Activated T-cell treated with anti-CD3 and anti-CD28 coated beads, Interleukin-2, amount 50 U/mL, for 72 hours (primary cell): ENCODE measurements around the gene RNF2. TPM values are rescaled to one million over a fixed set of nuclear protein-coding genes. Genes with fewer than 3 reads are reported as not detected.
"Not testable (repeated sequence)": the region's sequence is repeated elsewhere in the genome, so short reads cannot be mapped to it uniquely, and the experiment has no call there.

Experiments used
- ATAC-seq, 2 donors: fragments of 150-1000 bp; cut with Tn5 transposase; replicated peaks in 1 of 2; 2 replicates each; pipeline ENCODE4 v1.10.0; 2021; ENCODE audit warnings: moderate library complexity in 2 of 2, mild to moderate bottlenecking in 1 of 2
- DNase-seq, 2 donors: peaks; one replicate each; pipeline ENCODE4 v3.0.0; 2021 to 2022; ENCODE audit warnings: mixed read lengths in 1 of 2
- H3K27ac Mint-ChIP-seq: one replicate; pipeline ENCODE4 v1.8.0; 2022; ENCODE audit warnings: mild to moderate bottlenecking, moderate library complexity, mixed read lengths
- H3K27me3 Mint-ChIP-seq: one replicate; pipeline ENCODE4 v1.8.0; 2022; ENCODE audit warnings: low read depth, mixed read lengths
- H3K36me3 Mint-ChIP-seq, 2 donors: one replicate each; pipeline ENCODE4 v1.8.0; 2022; ENCODE audit warnings: mixed read lengths in 2 of 2, mild to moderate bottlenecking in 1 of 2; ENCODE audit not compliant: insufficient read depth in 2 of 2
- H3K4me1 Mint-ChIP-seq: one replicate; pipeline ENCODE4 v1.8.0; 2022; ENCODE audit warnings: low read depth, mixed read lengths
- H3K4me3 Mint-ChIP-seq, 2 donors: one replicate each; pipeline ENCODE4 v1.8.0; 2022; ENCODE audit warnings: mild to moderate bottlenecking in 2 of 2, mixed read lengths in 2 of 2, moderate library complexity in 2 of 2
- H3K9me3 Mint-ChIP-seq, 2 donors: one replicate each; pipeline ENCODE4 v1.8.0; 2022; ENCODE audit warnings: mixed read lengths in 2 of 2
- total RNA-seq, 2 donors: library from RNA; stranded (reverse); gene quantifications; one replicate each; pipeline ENCODE4 v1.2.3, GENCODE V29; 2022

RNF2 gene
- total RNA-seq, 2 donors from 2014 or later = 20.9 to 23.2 TPM

- H3K4me3 Mint-ChIP-seq = no peak overlapping the region
- H3K9me3 Mint-ChIP-seq = no peaks in the 10 kb centered on the region
- H3K36me3 Mint-ChIP-seq = peaks cover 0 to 3% of the 10 kb centered on the region in 2 donors
- H3K4me1 Mint-ChIP-seq = peaks cover 53% of the 10 kb centered on the region
- ATAC-seq (no peak), DNase-seq (no peak)
- no peaks in the 10 kb centered on the region for H3K27me3 Mint-ChIP-seq
- H3K27ac Mint-ChIP-seq = no peak overlapping the region
Measured at GRCh38 chr1:185058876-185059275, 13.5 kb downstream of the RNF2 start.

- no peaks in the 10 kb centered on the region for H3K27me3 Mint-ChIP-seq
- H3K36me3 Mint-ChIP-seq = peaks cover 3% of the 10 kb centered on the region in 2 donors
- peak overlapping the region; percentile 43 for H3K27ac Mint-ChIP-seq
- DNase-seq (no peak), ATAC-seq (peak in 1 of 2 donors; percentile 26)
- H3K9me3 Mint-ChIP-seq = peaks cover 0 to 3% of the 10 kb centered on the region in 2 donors
- peak overlapping the region in 1 of 2 donors; percentile 44 for H3K4me3 Mint-ChIP-seq
- H3K4me1 Mint-ChIP-seq = peaks cover 53% of the 10 kb centered on the region
Measured at GRCh38 chr1:185059950-185060571, 14.7 kb downstream of the RNF2 start.

- Mint-ChIP-seq H3K27me3 (no peaks in the 10 kb centered on the region), H3K4me3 (peak overlapping the region; percentile 21 to 72), H3K36me3 (peaks cover 3% of the 10 kb centered on the region in 2 donors), H3K9me3 (peaks cover 0 to 3% of the 10 kb centered on the region in 2 donors), H3K27ac (peak overlapping the region; percentile 78), H3K4me1 (peaks cover 56% of the 10 kb centered on the region)
- DNase-seq (no peak), ATAC-seq (peak in 1 of 2 donors; percentile 52)
Measured at GRCh38 chr1:185062710-185063370, 17.5 kb downstream of the RNF2 start.

- Mint-ChIP-seq H3K27me3 (no peaks in the 10 kb centered on the region), H3K36me3 (peaks cover 3% of the 10 kb centered on the region in 2 donors), H3K27ac (no peak overlapping the region), H3K9me3 (peaks cover 0 to 3% of the 10 kb centered on the region in 2 donors), H3K4me1 (peaks cover 49% of the 10 kb centered on the region), H3K4me3 (no peak overlapping the region)
- DNase-seq (no peak), ATAC-seq (no peak)
Measured at GRCh38 chr1:185063719-185064118, 18.4 kb downstream of the RNF2 start.

- not testable (repeated sequence) for ATAC-seq, H3K27ac Mint-ChIP-seq, H3K27me3 Mint-ChIP-seq, H3K4me3 Mint-ChIP-seq, H3K9me3 Mint-ChIP-seq, DNase-seq, H3K36me3 Mint-ChIP-seq
- H3K4me1 Mint-ChIP-seq = peaks cover 39% of the 10 kb centered on the region
Measured at GRCh38 chr1:185065006-185065405, 19.6 kb downstream of the RNF2 start.

GRCh38 chr1:185066181-185066580 is 20.8 kb downstream of the RNF2 start:
- Mint-ChIP-seq H3K27me3 (no peaks in the 10 kb centered on the region), H3K4me3 (no peak overlapping the region), H3K27ac (peak overlapping the region; percentile 6), H3K4me1 (peaks cover 29% of the 10 kb centered on the region), H3K36me3 (peaks cover 0 to 3% of the 10 kb centered on the region in 2 donors), H3K9me3 (peaks cover 0 to 3% of the 10 kb centered on the region in 2 donors)
- ATAC-seq (no peak), DNase-seq (no peak)

- ATAC-seq (no peak), DNase-seq (no peak)
- Mint-ChIP-seq H3K9me3 (peaks cover 0 to 3% of the 10 kb centered on the region in 2 donors), H3K27me3 (no peaks in the 10 kb centered on the region), H3K4me3 (no peak overlapping the region), H3K36me3 (peaks cover 0 to 3% of the 10 kb centered on the region in 2 donors), H3K4me1 (peaks cover 11% of the 10 kb centered on the region), H3K27ac (no peak overlapping the region)
Measured at GRCh38 chr1:185068341-185068740, 23.0 kb downstream of the RNF2 start.

- DNase-seq (no peak), ATAC-seq (no peak)
- Mint-ChIP-seq H3K4me1 (peaks cover 16% of the 10 kb centered on the region), H3K27me3 (no peaks in the 10 kb centered on the region), H3K36me3 (peaks cover 0 to 3% of the 10 kb centered on the region in 2 donors), H3K9me3 (peaks cover 0 to 3% of the 10 kb centered on the region in 2 donors), H3K27ac (no peak overlapping the region), H3K4me3 (no peak overlapping the region)
Measured at GRCh38 chr1:185069202-185069772, 23.9 kb downstream of the RNF2 start.

GRCh38 chr1:185070051-185070450 is 24.7 kb downstream of the RNF2 start:
- DNase-seq = no peak
- Mint-ChIP-seq H3K9me3 (peaks cover 0 to under 1% of the 10 kb centered on the region in 2 donors), H3K4me3 (no peak overlapping the region), H3K4me1 (peaks cover 24% of the 10 kb centered on the region), H3K36me3 (no peaks in the 10 kb centered on the region), H3K27me3 (no peaks in the 10 kb centered on the region), H3K27ac (no peak overlapping the region)
- ATAC-seq = no peak

GRCh38 chr1:185073725-185074124 is 28.4 kb downstream of the RNF2 start:
- Mint-ChIP-seq H3K4me3 (no peak overlapping the region), H3K36me3 (peaks cover 0 to 2% of the 10 kb centered on the region in 2 donors), H3K27me3 (no peaks in the 10 kb centered on the region), H3K9me3 (no peaks in the 10 kb centered on the region), H3K4me1 (peaks cover 26% of the 10 kb centered on the region), H3K27ac (peak overlapping the region; percentile 42)
- ATAC-seq (no peak), DNase-seq (no peak)

GRCh38 chr1:185074307-185074706 is 28.9 kb downstream of the RNF2 start:
- H3K36me3 Mint-ChIP-seq = peaks cover 0 to 2% of the 10 kb centered on the region in 2 donors
- H3K27me3 Mint-ChIP-seq = no peaks in the 10 kb centered on the region
- H3K27ac Mint-ChIP-seq = peak overlapping the region; percentile 42
- no peaks in the 10 kb centered on the region for H3K9me3 Mint-ChIP-seq
- no peak for DNase-seq
- no peak overlapping the region for H3K4me3 Mint-ChIP-seq
- ATAC-seq = no peak
- H3K4me1 Mint-ChIP-seq = peaks cover 26% of the 10 kb centered on the region

- Mint-ChIP-seq H3K4me1 (peaks cover 26% of the 10 kb centered on the region), H3K4me3 (no peak overlapping the region), H3K36me3 (peaks cover 0 to 4% of the 10 kb centered on the region in 2 donors), H3K9me3 (peaks cover 0 to 2% of the 10 kb centered on the region in 2 donors), H3K27ac (no peak overlapping the region), H3K27me3 (no peaks in the 10 kb centered on the region)
- ATAC-seq (no peak), DNase-seq (no peak)
Measured at GRCh38 chr1:185075476-185075875, 30.1 kb downstream of the RNF2 start.

GRCh38 chr1:185077374-185077773 is 32.0 kb downstream of the RNF2 start:
- H3K36me3 Mint-ChIP-seq = peaks cover 1 to 6% of the 10 kb centered on the region in 2 donors
- peaks cover 26% of the 10 kb centered on the region for H3K4me1 Mint-ChIP-seq
- peaks cover 0 to 2% of the 10 kb centered on the region in 2 donors for H3K9me3 Mint-ChIP-seq
- H3K27ac Mint-ChIP-seq = no peak overlapping the region
- H3K4me3 Mint-ChIP-seq = no peak overlapping the region
- no peaks in the 10 kb centered on the region for H3K27me3 Mint-ChIP-seq
- no peak for DNase-seq
- ATAC-seq = no peak
